HepG2 (cell line): ENCODE results near the gene F2RL2. TPM values are rescaled to one million over a fixed set of nuclear protein-coding genes. Genes with fewer than 3 reads are reported as not detected.

Source experiments
- ATAC-seq: fragments of 200-7000 bp; cut with Tn5 transposase; 3 replicates; pipeline ENCODE4 v1.9.1; 2020; ENCODE audit warnings: mild to moderate bottlenecking, moderate library complexity
- BruUV-seq: library from RNA; stranded (reverse); fragments of 400-500 nt; replicated peaks from 2 replicates; lab custom pipeline; 2021; lab: Mats Ljungman, UMichigan
- CTCF ChIA-PET: fragments of 300-600 bp; formaldehyde crosslinking; extraction: SDS; loops from one replicate; lab custom pipeline; 2021; ENCODE audit warnings: low total read pairs, inconsistent platforms, low intra/inter-chr PET ratio; lab: Yijun Ruan, JAX
- POLR2A ChIA-PET: fragments of 350-600 bp; sonication (Branson Sonifier 250); formaldehyde crosslinking; loops from one replicate; lab custom pipeline; 2020; ENCODE audit warnings: antibody characterized with exemption, inconsistent platforms; lab: Yijun Ruan, JAX
- DNase-seq: peaks from one replicate; pipeline ENCODE4 v3.0.0-alpha.2; 2015; ENCODE audit warnings: low spot score
- FAIRE-seq: peaks from 3 replicates; lab custom pipeline; 2011; peaks lifted over from hg19 to GRCh38; lab: Jason Lieb, UNC
- H2AFZ ChIP-seq: one replicate; pipeline ENCODE4 v1.6.1; 2011; ENCODE audit warnings: low read length, inconsistent platforms
- H3K27ac ChIP-seq: fragments of 300-600 bp; 3 replicates; pipeline ENCODE4 v1.8.0; 2011; ENCODE audit warnings: mixed run types, mild to moderate bottlenecking, mixed read lengths, low read length, inconsistent platforms; ENCODE audit not compliant: insufficient read depth; ENCODE audit errors: extremely low read length
- H3K27me3 ChIP-seq, 2 experiments: fragments of 200-600 bp in 1 of 2; 2 replicates in 1 of 2; 3 replicates in 1 of 2; pipeline versions ENCODE4 v1.6.0 to v1.8.0; 2011; ENCODE audit warnings: low read length in 2 of 2, mild to moderate bottlenecking in 2 of 2, moderate library complexity in 2 of 2, inconsistent platforms in 1 of 2; ENCODE audit not compliant: insufficient read depth in 2 of 2, control insufficient read depth in 1 of 2
- H3K36me3 ChIP-seq, 2 experiments: fragments of 200-600 bp in 1 of 2; replicated peaks in 1 of 2; 2 replicates in 1 of 2; 3 replicates in 1 of 2; pipeline versions ENCODE4 v1.5.1 to v1.8.0; 2011; ENCODE audit warnings: low read length in 2 of 2, inconsistent platforms in 1 of 2; ENCODE audit not compliant: insufficient read depth in 2 of 2, control insufficient read depth in 1 of 2
- H3K4me1 ChIP-seq: 2 replicates; pipeline ENCODE4 v1.5.1; 2012; ENCODE audit warnings: low read length, inconsistent platforms; ENCODE audit not compliant: insufficient read depth
- H3K4me2 ChIP-seq: 2 replicates; pipeline ENCODE4 v1.6.0; 2011; ENCODE audit warnings: low read depth, low read length, inconsistent platforms
- H3K4me3 ChIP-seq, 3 experiments: fragments of 200-600 bp in 1 of 3; sonication (generic), shearing (Covaris generic) in 1 of 3; replicated peaks in 1 of 3; 2 replicates each; pipeline ENCODE4 v1.5.1; 2011 to 2016; ENCODE audit warnings: low read length in 3 of 3, inconsistent platforms in 2 of 3, low read depth in 2 of 3, mild to moderate bottlenecking in 2 of 3, control low read depth in 1 of 3, mixed read lengths in 1 of 3; ENCODE audit not compliant: insufficient read depth in 1 of 3
- H3K79me2 ChIP-seq: one replicate; pipeline ENCODE4 v1.6.1; 2011; ENCODE audit warnings: low read length, inconsistent platforms; ENCODE audit not compliant: insufficient read depth
- H3K9ac ChIP-seq: 2 replicates; pipeline ENCODE4 v1.6.0; 2011; ENCODE audit warnings: mild to moderate bottlenecking, low read depth, low read length, inconsistent platforms; ENCODE audit not compliant: insufficient read depth
- H3K9me3 ChIP-seq: 2 replicates; pipeline ENCODE4 v1.5.1; 2012; ENCODE audit warnings: mild to moderate bottlenecking, low read length
- H4K20me1 ChIP-seq: 2 replicates; pipeline ENCODE4 v1.6.0; 2011; ENCODE audit warnings: inconsistent platforms, mild to moderate bottlenecking, low read length, moderate library complexity; ENCODE audit not compliant: insufficient read depth
- HDAC2 ChIP-seq: sonication (generic); formaldehyde crosslinking; IDR thresholded peaks from 2 replicates; pipeline ENCODE4 v1.4.0; 2020; ENCODE audit warnings: missing genetic modification reagents
- ZFP1 ChIP-seq: IDR thresholded peaks from 2 replicates; pipeline ENCODE4 v1.6.1; 2016
- ZNF138 ChIP-seq: sonication (generic); formaldehyde crosslinking; IDR thresholded peaks from 2 replicates; pipeline ENCODE4 v1.5.0; 2020; ENCODE audit warnings: mild to moderate bottlenecking, low read depth, missing genetic modification reagents
- ZNF225 ChIP-seq: sonication (generic); formaldehyde crosslinking; IDR thresholded peaks from 2 replicates; pipeline ENCODE4 v1.4.0; 2020; ENCODE audit warnings: mild to moderate bottlenecking, missing genetic modification reagents
- ZNF510 ChIP-seq: sonication (generic); formaldehyde crosslinking; IDR thresholded peaks from 2 replicates; pipeline ENCODE4 v1.4.0; 2020; ENCODE audit warnings: low read depth, mild to moderate bottlenecking, missing genetic modification reagents
- ZNF564 ChIP-seq: sonication (generic); formaldehyde crosslinking; IDR thresholded peaks from 2 replicates; pipeline ENCODE4 v1.8.1; 2023; ENCODE audit warnings: mild to moderate bottlenecking, missing genetic modification reagents
- WGBS: methylation state at CpG from one replicate; pipeline ENCODE4 v1.1.6; 2017; ENCODE audit warnings: low lambda C conversion rate; 5-methylcytosine and 5-hydroxymethylcytosine counted together
- in situ Hi-C: cut with HindIII; loops from 2 replicates; pipeline ENCODE4 v1.10.0; 2017; ENCODE audit warnings: low pct_unique_long_range_greater_than_20kb; ENCODE audit not compliant: extremely low pct_ligation_motif_present
- intact Hi-C: fragments of 100-400 bp; cut with micrococcal nuclease; formaldehyde crosslinking; loops from one replicate; pipeline ENCODE4 v1.10.0; 2022; ENCODE audit not compliant: unreplicated experiment
- polyA plus RNA-seq, 8 experiments: library from polyadenylated mRNA; depleted of rRNA in 3 of 8; stranded (reverse) in 7 of 8; unstranded in 1 of 8; fragments of >200 nt; fragmentation: Illumina TruSeq in 4 of 8; extraction: Trizol in 4 of 8; gene quantifications; 2 replicates each; pipeline versions ENCODE4 v1.2.1 to v1.2.3, GENCODE V29; 2011 to 2016; ENCODE audit warnings: low read depth in 4 of 8, missing spikeins in 1 of 8, mixed read lengths in 1 of 8; ENCODE audit not compliant: insufficient read depth in 1 of 8
- total RNA-seq, 5 experiments: library from RNA; depleted of rRNA; stranded (reverse); fragments of >200 nt; fragmentation: Illumina TruSeq; extraction: Trizol; gene quantifications; 2 replicates each; pipeline ENCODE4 v1.2.3, GENCODE V29; 2016; ENCODE audit warnings: low read depth in 1 of 5
- TF ChIP-seq, protein P1 (sequence below): sonication (generic); formaldehyde crosslinking; conservative IDR thresholded peaks from 2 replicates; pipeline ENCODE4 v1.8.0; 2022; ENCODE audit warnings: mild to moderate bottlenecking, moderate library complexity, missing genetic modification reagents
- TF ChIP-seq, protein P2 (sequence below): sonication (generic); formaldehyde crosslinking; IDR thresholded peaks from 2 replicates; pipeline ENCODE4 v1.4.0; 2020; ENCODE audit warnings: mild to moderate bottlenecking, missing genetic modification reagents
- TF ChIP-seq, protein P3 (sequence below): sonication (generic); formaldehyde crosslinking; IDR thresholded peaks from 2 replicates; pipeline ENCODE4 v1.4.0; 2020; ENCODE audit warnings: missing genetic modification reagents, borderline replicate concordance

Gene F2RL2
- total and polyA plus RNA-seq, 2 of the 13 experiments (the other 11 are each of a cell fraction or from before 2014, with no cell fraction given) = not detected

DNA sequence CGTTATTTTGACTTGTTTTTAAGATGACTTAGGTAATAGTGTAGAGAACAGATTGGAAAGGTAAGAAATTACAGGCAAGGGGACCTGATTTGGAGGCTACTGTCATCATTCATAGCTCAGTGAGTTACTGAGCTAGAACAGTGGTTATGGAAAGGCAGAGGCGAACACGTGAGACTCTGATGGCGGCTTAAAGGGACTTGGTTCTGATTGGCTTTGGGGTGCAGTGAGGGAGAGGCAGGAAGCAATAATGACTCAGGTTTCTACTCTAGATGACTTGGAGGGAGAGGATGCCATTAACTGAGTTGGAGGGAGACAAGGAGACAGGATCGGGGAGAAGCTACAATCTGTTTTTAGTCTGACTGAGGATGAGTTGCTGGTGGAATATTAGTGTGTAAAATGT, 3.0 kb downstream of the F2RL2 start:
- no peak for FAIRE-seq
- no peak for ATAC-seq
- TF ChIP-seq, protein P1, sequence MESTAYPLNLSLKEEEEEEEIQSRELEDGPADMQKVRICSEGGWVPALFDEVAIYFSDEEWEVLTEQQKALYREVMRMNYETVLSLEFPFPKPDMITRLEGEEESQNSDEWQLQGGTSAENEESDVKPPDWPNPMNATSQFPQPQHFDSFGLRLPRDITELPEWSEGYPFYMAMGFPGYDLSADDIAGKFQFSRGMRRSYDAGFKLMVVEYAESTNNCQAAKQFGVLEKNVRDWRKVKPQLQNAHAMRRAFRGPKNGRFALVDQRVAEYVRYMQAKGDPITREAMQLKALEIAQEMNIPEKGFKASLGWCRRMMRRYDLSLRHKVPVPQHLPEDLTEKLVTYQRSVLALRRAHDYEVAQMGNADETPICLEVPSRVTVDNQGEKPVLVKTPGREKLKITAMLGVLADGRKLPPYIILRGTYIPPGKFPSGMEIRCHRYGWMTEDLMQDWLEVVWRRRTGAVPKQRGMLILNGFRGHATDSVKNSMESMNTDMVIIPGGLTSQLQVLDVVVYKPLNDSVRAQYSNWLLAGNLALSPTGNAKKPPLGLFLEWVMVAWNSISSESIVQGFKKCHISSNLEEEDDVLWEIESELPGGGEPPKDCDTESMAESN (CRISPR knock-in tag) = no peak
- TF ChIP-seq ZNF225 (CRISPR knock-in tag) = no peak
- TF ChIP-seq ZNF510 (CRISPR knock-in tag) = no peak
- TF ChIP-seq HDAC2 (CRISPR knock-in tag) = no peak
- TF ChIP-seq, protein P2, sequence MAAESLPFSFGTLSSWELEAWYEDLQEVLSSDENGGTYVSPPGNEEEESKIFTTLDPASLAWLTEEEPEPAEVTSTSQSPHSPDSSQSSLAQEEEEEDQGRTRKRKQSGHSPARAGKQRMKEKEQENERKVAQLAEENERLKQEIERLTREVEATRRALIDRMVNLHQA (CRISPR knock-in tag) = no peak
- no peak for TF ChIP-seq ZNF138 (CRISPR knock-in tag)
- TF ChIP-seq ZNF564 (CRISPR knock-in tag) = no peak
- TF ChIP-seq ZFP1 (CRISPR knock-in tag) = no peak
- TF ChIP-seq, protein P3, sequence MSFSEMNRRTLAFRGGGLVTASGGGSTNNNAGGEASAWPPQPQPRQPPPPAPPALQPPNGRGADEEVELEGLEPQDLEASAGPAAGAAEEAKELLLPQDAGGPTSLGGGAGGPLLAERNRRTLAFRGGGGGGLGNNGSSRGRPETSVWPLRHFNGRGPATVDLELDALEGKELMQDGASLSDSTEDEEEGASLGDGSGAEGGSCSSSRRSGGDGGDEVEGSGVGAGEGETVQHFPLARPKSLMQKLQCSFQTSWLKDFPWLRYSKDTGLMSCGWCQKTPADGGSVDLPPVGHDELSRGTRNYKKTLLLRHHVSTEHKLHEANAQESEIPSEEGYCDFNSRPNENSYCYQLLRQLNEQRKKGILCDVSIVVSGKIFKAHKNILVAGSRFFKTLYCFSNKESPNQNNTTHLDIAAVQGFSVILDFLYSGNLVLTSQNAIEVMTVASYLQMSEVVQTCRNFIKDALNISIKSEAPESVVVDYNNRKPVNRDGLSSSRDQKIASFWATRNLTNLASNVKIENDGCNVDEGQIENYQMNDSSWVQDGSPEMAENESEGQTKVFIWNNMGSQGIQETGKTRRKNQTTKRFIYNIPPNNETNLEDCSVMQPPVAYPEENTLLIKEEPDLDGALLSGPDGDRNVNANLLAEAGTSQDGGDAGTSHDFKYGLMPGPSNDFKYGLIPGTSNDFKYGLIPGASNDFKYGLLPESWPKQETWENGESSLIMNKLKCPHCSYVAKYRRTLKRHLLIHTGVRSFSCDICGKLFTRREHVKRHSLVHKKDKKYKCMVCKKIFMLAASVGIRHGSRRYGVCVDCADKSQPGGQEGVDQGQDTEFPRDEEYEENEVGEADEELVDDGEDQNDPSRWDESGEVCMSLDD (CRISPR knock-in tag) = no peak
- no peaks in the 10 kb centered on the region for H3K4me1 ChIP-seq
- CTCF ChIA-PET = no interaction called here
- in situ Hi-C loops (no loop called here), intact Hi-C loops (no loop called here)
- no peak overlapping the region for H3K4me3 ChIP-seq
- H3K9me3 ChIP-seq = no peaks in the 10 kb centered on the region
- H3K4me2 ChIP-seq = no peak overlapping the region
- DNase-seq = no peak
- POLR2A ChIA-PET = no interaction called here
- H3K36me3 ChIP-seq = peaks cover 1 to 8% of the 10 kb centered on the region in 2 experiments; a peak in 2 of 5 replicates
- no peaks in the 10 kb centered on the region for H4K20me1 ChIP-seq
- H2AFZ ChIP-seq = no peak overlapping the region
- no TSS peak for BruUV-seq
- H3K79me2 ChIP-seq = no peaks in the 10 kb centered on the region
- no peak overlapping the region for H3K9ac ChIP-seq
- no peaks in the 10 kb centered on the region for H3K27me3 ChIP-seq
- WGBS = 98% methylated on average over 5 of the region's 5 CpGs
- no peak overlapping the region for H3K27ac ChIP-seq
